Tibial nerve (tissue), 4 donors: ENCODE data around the gene CD274. TPM values are rescaled to one million over a fixed set of nuclear protein-coding genes. Genes with fewer than 3 reads are reported as not detected.

Experiments used
- DNase-seq, 2 donors: peaks; one replicate each; pipeline ENCODE4 v3.0.0-alpha.2; 2019; ENCODE audit warnings: low spot score in 2 of 2
- H3K27ac ChIP-seq, 4 donors: fragments of 200-600 bp; sonication (generic) in 3 of 4; one replicate each; pipeline ENCODE4 v1.5.1; 2017 to 2019; ENCODE audit warnings: mild to moderate bottlenecking in 1 of 4
- H3K27me3 ChIP-seq, 2 donors: fragments of 200-600 bp; sonication (generic) in 1 of 2; one replicate each; pipeline versions ENCODE4 v1.5.1 to v1.6.0; 2017 to 2019
- H3K36me3 ChIP-seq, 3 donors: fragments of 200-600 bp; sonication (generic); one replicate each; pipeline ENCODE4 v1.5.1; 2018 to 2019
- H3K4me1 ChIP-seq, 4 donors: fragments of 200-600 bp; sonication (generic) in 3 of 4; one replicate each; pipeline ENCODE4 v1.5.1; 2017 to 2019
- H3K4me3 ChIP-seq, 4 donors: fragments of 200-600 bp; sonication (generic) in 3 of 4; one replicate each; pipeline ENCODE4 v1.5.1; 2017 to 2019; ENCODE audit warnings: mild to moderate bottlenecking in 1 of 4, moderate library complexity in 1 of 4
- H3K9me3 ChIP-seq, 4 donors: fragments of 200-600 bp; sonication (generic) in 3 of 4; one replicate each; pipeline ENCODE4 v1.5.1; 2017 to 2019
- CTCF ChIP-seq, 5 experiments: fragments of 200-600 bp in 3 of 5; fragments of 450-650 bp in 2 of 5; sonication (generic) in 3 of 5; IDR thresholded peaks; one replicate each; pipeline ENCODE4 v1.5.1; 2016 to 2019; ENCODE audit warnings: antibody characterized with exemption in 5 of 5, mild to moderate bottlenecking in 3 of 5, moderate library complexity in 2 of 5
- EP300 ChIP-seq, 2 donors: sonication (generic); formaldehyde crosslinking; IDR thresholded peaks; one replicate each; pipeline ENCODE4 v1.6.1; 2017; ENCODE audit warnings: antibody characterized with exemption in 2 of 2, mild to moderate bottlenecking in 1 of 2
- POLR2A ChIP-seq, 2 donors: fragments of 450-650 bp; IDR thresholded peaks; one replicate each; pipeline ENCODE4 v1.6.1; 2017; ENCODE audit warnings: antibody characterized with exemption in 2 of 2, mild to moderate bottlenecking in 2 of 2, moderate library complexity in 2 of 2
- WGBS, 2 donors: methylation state at CpG; one replicate each; pipeline ENCODE4 v1.1.5; 2018; 5-methylcytosine and 5-hydroxymethylcytosine counted together
- total RNA-seq, 4 donors: library from RNA; depleted of rRNA; stranded (reverse); fragments of >200 nt; gene quantifications; one replicate each; pipeline ENCODE4 v1.1.0, GENCODE V29; 2016

The CD274 gene
- total RNA-seq, 4 donors from 2014 or later, result 2.1 to 4.2 (median 2.5) TPM

- Histone ChIP-seq H3K9me3 (no peaks in the 10 kb centered on the region), H3K27me3 (no peaks in the 10 kb centered on the region), H3K36me3 (no peaks in the 10 kb centered on the region), H3K27ac (no peak overlapping the region), H3K4me3 (no peak overlapping the region), H3K4me1 (no peaks in the 10 kb centered on the region)
- TF ChIP-seq CTCF (IDR thresholded peaks at IDR 0.05), result no peak
- TF ChIP-seq POLR2A (IDR thresholded peaks at IDR 0.05), result no peak
- TF ChIP-seq EP300 (IDR thresholded peaks at IDR 0.05), result no peak
- 80 to 89% methylated on average over 5 of the region's 5 CpGs for WGBS, 2 donors
- DNase-seq, result no peak
Measured at GRCh38 chr9:5485378-5486085, 35.2 kb downstream of the CD274 start.

- no peak overlapping the region for H3K27ac ChIP-seq
- WGBS, 2 donors, result 90 to 95% methylated on average over 5 of the region's 5 CpGs
- no peaks in the 10 kb centered on the region for H3K36me3 ChIP-seq
- TF ChIP-seq EP300 (IDR thresholded peaks at IDR 0.05), result no peak
- no peak for TF ChIP-seq CTCF (IDR thresholded peaks at IDR 0.05)
- TF ChIP-seq POLR2A (IDR thresholded peaks at IDR 0.05), result no peak
- no peaks in the 10 kb centered on the region for H3K27me3 ChIP-seq
- no peaks in the 10 kb centered on the region for H3K4me1 ChIP-seq
- no peak overlapping the region for H3K4me3 ChIP-seq
- no peaks in the 10 kb centered on the region for H3K9me3 ChIP-seq
- no peak for DNase-seq
Measured at GRCh38 chr9:5486988-5487387, 36.6 kb downstream of the CD274 start.

GRCh38 chr9:5488221-5489008 is 38.1 kb downstream of the CD274 start:
- Histone ChIP-seq H3K4me3 (no peak overlapping the region), H3K27me3 (no peaks in the 10 kb centered on the region), H3K4me1 (no peaks in the 10 kb centered on the region), H3K36me3 (no peaks in the 10 kb centered on the region), H3K27ac (no peak overlapping the region), H3K9me3 (no peaks in the 10 kb centered on the region)
- no peak for TF ChIP-seq POLR2A (IDR thresholded peaks at IDR 0.05)
- TF ChIP-seq EP300 (IDR thresholded peaks at IDR 0.05), result no peak
- TF ChIP-seq CTCF (IDR thresholded peaks at IDR 0.05), result no peak
- 80 to 89% methylated on average over 9 of the region's 9 CpGs for WGBS, 2 donors
- DNase-seq, result no peak

- H3K4me3 ChIP-seq, result no peak overlapping the region
- no peaks in the 10 kb centered on the region for H3K4me1 ChIP-seq
- 87% methylated on average over 9 of the region's 9 CpGs for WGBS, 2 donors
- H3K27me3 ChIP-seq, result no peaks in the 10 kb centered on the region
- no peaks in the 10 kb centered on the region for H3K36me3 ChIP-seq
- H3K27ac ChIP-seq, result no peak overlapping the region
- TF ChIP-seq EP300 (IDR thresholded peaks at IDR 0.05), result no peak
- TF ChIP-seq CTCF (IDR thresholded peaks at IDR 0.05), result no peak
- no peak for TF ChIP-seq POLR2A (IDR thresholded peaks at IDR 0.05)
- H3K9me3 ChIP-seq, result peaks cover 0 to 2% (median 0%) of the 10 kb centered on the region in 4 donors
- no peak for DNase-seq
Measured at GRCh38 chr9:5489630-5490490, 39.5 kb downstream of the CD274 start.
